ENCODE data around the gene CXCL3. TPM values are rescaled to one million over a fixed set of nuclear protein-coding genes. Genes with fewer than 3 reads are reported as not detected.

Gene CXCL3
- total RNA-seq, 2 experiments from 2014 or later = not detected

GRCh38 chr4:73998040-73999011, 40.2 kb downstream of the CXCL3 start, which contains the start of gene CXCL5:
TSS of gene CXCL5 (minus strand) at chr4:73998677. CDS start at chr4:73998581, 96 bp downstream.
- no peak within 1 kb of the TSS for H3K4me2 ChIP-seq (ENCODE audit: low read length)
- ChIA-PET CTCF (ENCODE audit: unreplicated experiment) (no interaction called here), POLR2A (no interaction called here)
- no peak for DNase-seq (ENCODE audit: low spot score)
- no peaks in the 10 kb centered on the region for H3K79me2 ChIP-seq (ENCODE audit: insufficient read depth, low read depth, low read length)
- no peaks in the 10 kb centered on the region for H3K36me3 ChIP-seq (ENCODE audit: insufficient read depth, low read length)
- H3K4me3 ChIP-seq (ENCODE audit: low read depth, low read length, poor library complexity, severe bottlenecking) = no peak within 1 kb of the TSS
- H4K20me1 ChIP-seq (ENCODE audit: insufficient read depth, low read length) = no peaks in the 10 kb centered on the region
- H3K27ac ChIP-seq (ENCODE audit: low read depth, low read length, poor library complexity, severe bottlenecking) = no peak within 1 kb of the TSS
- no peaks in the 10 kb centered on the region for H3K9me3 ChIP-seq (ENCODE audit: low read length)
- intact Hi-C loops (cut with micrococcal nuclease; ENCODE audit: unreplicated experiment) = no loop called here
- no peaks in the 10 kb centered on the region for H3K9me2 ChIP-seq (ENCODE audit: insufficient read depth, low read length)
- TF ChIP-seq EZH2phosphoT487 (IDR thresholded peaks at IDR 0.05; ENCODE audit: borderline replicate concordance, low read depth, low read length) (no peak), CTCF (conservative IDR thresholded peaks at IDR 0.05; ENCODE audit: low read length) (no peak)
- no peaks in the 10 kb centered on the region for H3K4me1 ChIP-seq (ENCODE audit: insufficient read depth, low read length, poor library complexity, severe bottlenecking)
- BruUV-seq (replicated peaks) = no TSS peak
- no peak within 1 kb of the TSS for H2AFZ ChIP-seq (ENCODE audit: low read length)

GRCh38 chr4:73992050-73992449, 46.4 kb downstream of the CXCL3 start:
- POLR2A ChIA-PET = no interaction called here
- H2AFZ ChIP-seq (ENCODE audit: low read length) = no peak overlapping the region
- no peak for TF ChIP-seq CTCF (conservative IDR thresholded peaks at IDR 0.05; ENCODE audit: low read length)
- no peak for TF ChIP-seq EZH2phosphoT487 (IDR thresholded peaks at IDR 0.05; ENCODE audit: borderline replicate concordance, low read depth, low read length)
- no peaks in the 10 kb centered on the region for H3K9me3 ChIP-seq (ENCODE audit: low read length)
- intact Hi-C loops (cut with micrococcal nuclease; ENCODE audit: unreplicated experiment) = no loop called here
- no peaks in the 10 kb centered on the region for H3K4me1 ChIP-seq (ENCODE audit: insufficient read depth, low read length, poor library complexity, severe bottlenecking)
- H3K27ac ChIP-seq (ENCODE audit: low read depth, low read length, poor library complexity, severe bottlenecking) = no peak overlapping the region
- no TSS peak for BruUV-seq (replicated peaks)
- no peak overlapping the region for H3K4me3 ChIP-seq (ENCODE audit: low read depth, low read length, poor library complexity, severe bottlenecking)
- no peaks in the 10 kb centered on the region for H3K36me3 ChIP-seq (ENCODE audit: insufficient read depth, low read length)
- no peaks in the 10 kb centered on the region; the same call in 1 of the 2 replicates for H4K20me1 ChIP-seq (ENCODE audit: insufficient read depth, low read length)
- H3K9me2 ChIP-seq (ENCODE audit: insufficient read depth, low read length) = no peaks in the 10 kb centered on the region
- no peak for DNase-seq (ENCODE audit: low spot score)
- no peak overlapping the region for H3K4me2 ChIP-seq (ENCODE audit: low read length)
- no peaks in the 10 kb centered on the region for H3K79me2 ChIP-seq (ENCODE audit: insufficient read depth, low read depth, low read length)
- CTCF ChIA-PET (ENCODE audit: unreplicated experiment) = no interaction called here

- Histone ChIP-seq H3K36me3 (ENCODE audit: insufficient read depth, low read length) (no peaks in the 10 kb centered on the region), H3K4me3 (ENCODE audit: low read depth, low read length, poor library complexity, severe bottlenecking) (no peak overlapping the region), H3K27ac (ENCODE audit: low read depth, low read length, poor library complexity, severe bottlenecking) (no peak overlapping the region), H3K4me1 (ENCODE audit: insufficient read depth, low read length, poor library complexity, severe bottlenecking) (no peaks in the 10 kb centered on the region), H3K9me3 (ENCODE audit: low read length) (no peaks in the 10 kb centered on the region), H3K4me2 (ENCODE audit: low read length) (no peak overlapping the region), H2AFZ (ENCODE audit: low read length) (no peak overlapping the region), H4K20me1 (ENCODE audit: insufficient read depth, low read length) (no peaks in the 10 kb centered on the region; the same call in 1 of the 2 replicates), H3K9me2 (ENCODE audit: insufficient read depth, low read length) (no peaks in the 10 kb centered on the region), H3K79me2 (ENCODE audit: insufficient read depth, low read depth, low read length) (no peaks in the 10 kb centered on the region)
- CTCF ChIA-PET (ENCODE audit: unreplicated experiment) = no interaction called here
- no peak for TF ChIP-seq CTCF (conservative IDR thresholded peaks at IDR 0.05; ENCODE audit: low read length)
- no peak for TF ChIP-seq EZH2phosphoT487 (IDR thresholded peaks at IDR 0.05; ENCODE audit: borderline replicate concordance, low read depth, low read length)
- POLR2A ChIA-PET = no interaction called here
- intact Hi-C loops (cut with micrococcal nuclease; ENCODE audit: unreplicated experiment) = no loop called here
- DNase-seq (ENCODE audit: low spot score) = no peak
- no TSS peak for BruUV-seq (replicated peaks)
Measured at GRCh38 chr4:73991742-73992000, 46.8 kb downstream of the CXCL3 start.
